DOHH2 (cell line): ENCODE results near the gene ARHGEF35.

Source experiments
- H3F3A ChIP-seq: fragments of 200-600 bp; sonication (generic), shearing (Covaris generic); 2 replicates; pipeline ENCODE4 v1.6.0; 2016; ENCODE audit warnings: antibody characterized with exemption, mild to moderate bottlenecking; ENCODE audit not compliant: control insufficient read depth, insufficient read depth
- H3K27ac ChIP-seq: fragments of 200-600 bp; sonication (generic); 2 replicates; pipeline ENCODE4 v1.5.1; 2014; ENCODE audit warnings: low read depth, mild to moderate bottlenecking, low read length, moderate library complexity
- H3K27me3 ChIP-seq: fragments of 200-600 bp; sonication (generic); 2 replicates; pipeline ENCODE4 v1.6.1; 2014; ENCODE audit warnings: mild to moderate bottlenecking, low read length, mixed read lengths; ENCODE audit not compliant: control insufficient read depth
- H3K36me3 ChIP-seq: fragments of 200-600 bp; sonication (generic); 2 replicates; pipeline ENCODE4 v1.6.1; 2014; ENCODE audit warnings: mild to moderate bottlenecking, low read length, moderate library complexity, mixed read lengths; ENCODE audit not compliant: control insufficient read depth
- H3K4me1 ChIP-seq: fragments of 200-600 bp; sonication (generic); 2 replicates; pipeline ENCODE4 v1.6.1; 2014; ENCODE audit warnings: mild to moderate bottlenecking, low read length, mixed read lengths; ENCODE audit not compliant: control insufficient read depth
- H3K4me2 ChIP-seq: fragments of 200-600 bp; sonication (generic); 2 replicates; pipeline ENCODE4 v1.6.0; 2014; ENCODE audit warnings: mild to moderate bottlenecking, low read length, moderate library complexity
- H3K4me3 ChIP-seq: fragments of 200-600 bp; sonication (generic); 2 replicates; pipeline ENCODE4 v1.5.1; 2014; ENCODE audit warnings: mild to moderate bottlenecking, low read length, mixed read lengths
- H3K79me2 ChIP-seq: fragments of 200-600 bp; sonication (generic); 2 replicates; pipeline ENCODE4 v1.6.1; 2014; ENCODE audit warnings: mild to moderate bottlenecking, low read length, mixed read lengths; ENCODE audit not compliant: control insufficient read depth
- H3K9me2 ChIP-seq: fragments of 200-600 bp; sonication (generic); replicated peaks from 2 replicates; pipeline ENCODE4 v1.6.1; 2014; ENCODE audit warnings: mild to moderate bottlenecking, low read length, mixed read lengths; ENCODE audit not compliant: control insufficient read depth
- H3K9me3 ChIP-seq: fragments of 200-600 bp; sonication (generic); 2 replicates; pipeline ENCODE4 v1.6.1; 2014; ENCODE audit warnings: antibody characterized with exemption, low read length, mixed read lengths; ENCODE audit not compliant: control insufficient read depth, insufficient read depth
- H4K20me1 ChIP-seq: fragments of 200-600 bp; sonication (generic); 2 replicates; pipeline ENCODE4 v1.6.0; 2014; ENCODE audit warnings: low read depth, mild to moderate bottlenecking, antibody characterized with exemption, low read length, moderate library complexity; ENCODE audit not compliant: control insufficient read depth, insufficient read depth
- EZH2phosphoT487 ChIP-seq: fragments of 200-600 bp; sonication (generic); IDR thresholded peaks from 2 replicates; pipeline ENCODE4 v1.6.1; 2017; ENCODE audit warnings: borderline replicate concordance, mild to moderate bottlenecking, antibody characterized with exemption, low read length, moderate library complexity, mixed read lengths
- TF ChIP-seq, protein P1 (sequence below): fragments of 200-600 bp; sonication (generic); IDR thresholded peaks from one replicate; pipeline ENCODE4 v1.5.1; 2014; ENCODE audit warnings: antibody characterized with exemption, mild to moderate bottlenecking, low read depth, low read length; ENCODE audit not compliant: poor library complexity, severe bottlenecking

Gene ARHGEF35

DNA sequence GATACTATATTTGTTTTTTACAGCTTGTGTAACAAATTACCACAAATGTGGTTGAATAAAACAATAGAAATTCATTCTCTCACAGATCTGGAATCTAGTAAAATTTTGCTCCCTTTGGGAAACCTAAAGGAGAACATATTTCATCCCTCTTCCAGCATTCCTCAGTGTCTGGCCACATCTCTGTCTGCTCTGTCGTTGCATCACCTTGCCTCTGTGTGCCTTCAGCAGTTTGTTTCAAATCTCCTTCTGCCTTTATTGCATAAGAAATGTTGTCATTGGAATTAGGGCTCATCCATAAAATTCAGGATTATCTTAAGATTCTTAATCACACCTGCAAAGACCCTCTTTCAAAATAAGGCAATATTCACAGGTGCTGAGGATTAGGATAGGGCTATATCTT is 58.1 kb downstream of the ARHGEF35 start:
- no peak for TF ChIP-seq EZH2phosphoT487
- TF ChIP-seq, protein P1, sequence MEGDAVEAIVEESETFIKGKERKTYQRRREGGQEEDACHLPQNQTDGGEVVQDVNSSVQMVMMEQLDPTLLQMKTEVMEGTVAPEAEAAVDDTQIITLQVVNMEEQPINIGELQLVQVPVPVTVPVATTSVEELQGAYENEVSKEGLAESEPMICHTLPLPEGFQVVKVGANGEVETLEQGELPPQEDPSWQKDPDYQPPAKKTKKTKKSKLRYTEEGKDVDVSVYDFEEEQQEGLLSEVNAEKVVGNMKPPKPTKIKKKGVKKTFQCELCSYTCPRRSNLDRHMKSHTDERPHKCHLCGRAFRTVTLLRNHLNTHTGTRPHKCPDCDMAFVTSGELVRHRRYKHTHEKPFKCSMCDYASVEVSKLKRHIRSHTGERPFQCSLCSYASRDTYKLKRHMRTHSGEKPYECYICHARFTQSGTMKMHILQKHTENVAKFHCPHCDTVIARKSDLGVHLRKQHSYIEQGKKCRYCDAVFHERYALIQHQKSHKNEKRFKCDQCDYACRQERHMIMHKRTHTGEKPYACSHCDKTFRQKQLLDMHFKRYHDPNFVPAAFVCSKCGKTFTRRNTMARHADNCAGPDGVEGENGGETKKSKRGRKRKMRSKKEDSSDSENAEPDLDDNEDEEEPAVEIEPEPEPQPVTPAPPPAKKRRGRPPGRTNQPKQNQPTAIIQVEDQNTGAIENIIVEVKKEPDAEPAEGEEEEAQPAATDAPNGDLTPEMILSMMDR, result no peak
- Histone ChIP-seq H3K9me3 (no peaks in the 10 kb centered on the region), H3K79me2 (no peaks in the 10 kb centered on the region), H3K4me2 (no peak overlapping the region), H3K27ac (no peak overlapping the region), H3K9me2 (no peaks in the 10 kb centered on the region), H3K4me3 (no peak overlapping the region), H3K36me3 (no peaks in the 10 kb centered on the region), H3F3A (no peaks in the 10 kb centered on the region), H3K27me3 (no peaks in the 10 kb centered on the region), H3K4me1 (no peaks in the 10 kb centered on the region), H4K20me1 (no peaks in the 10 kb centered on the region)
